CD1c-positive myeloid dendritic cell (primary cell): ENCODE data around the gene MAP2K1.
"Not testable (repeated sequence)": the region's sequence is repeated elsewhere in the genome, so short reads cannot be mapped to it uniquely, and the experiment has no call there.

Experiments
- DNase-seq: peaks from one replicate; pipeline ENCODE4 v3.0.0-alpha.2; 2016; ENCODE audit errors: extremely low spot score

MAP2K1 gene

GRCh38 chr15:66393037-66393436 lies 6.3 kb downstream of the MAP2K1 start:
- not testable (repeated sequence) for DNase-seq

GRCh38 chr15:66394472-66394871 lies 7.8 kb downstream of the MAP2K1 start:
- no peak for DNase-seq

GRCh38 chr15:66394915-66395314 lies 8.2 kb downstream of the MAP2K1 start:
- DNase-seq = no peak

GRCh38 chr15:66399276-66399675 lies 12.6 kb downstream of the MAP2K1 start:
- DNase-seq = no peak

GRCh38 chr15:66400351-66400774 lies 13.7 kb downstream of the MAP2K1 start:
- no peak for DNase-seq

GRCh38 chr15:66401130-66402021 lies 14.7 kb downstream of the MAP2K1 start:
- no peak for DNase-seq

GRCh38 chr15:66402761-66403284 lies 16.1 kb downstream of the MAP2K1 start:
- no peak for DNase-seq

- DNase-seq = no peak
These were observed 16.6 kb downstream of the MAP2K1 start for GRCh38 chr15:66403323-66403722.

- no peak for DNase-seq
These were observed 17.4 kb downstream of the MAP2K1 start for GRCh38 chr15:66404122-66404521.

GRCh38 chr15:66404532-66404931 lies 17.8 kb downstream of the MAP2K1 start:
- peak; percentile 30 for DNase-seq

- DNase-seq = no peak
These were observed 18.3 kb downstream of the MAP2K1 start for GRCh38 chr15:66405007-66405406.

- DNase-seq = no peak
These were observed 18.9 kb downstream of the MAP2K1 start for GRCh38 chr15:66405615-66406014.

- no peak for DNase-seq
These were observed 21.5 kb downstream of the MAP2K1 start for GRCh38 chr15:66408254-66408653.

- peak; percentile 29 for DNase-seq
These were observed 22.1 kb downstream of the MAP2K1 start for GRCh38 chr15:66408675-66409282.

GRCh38 chr15:66409565-66410108 lies 22.9 kb downstream of the MAP2K1 start:
- no peak for DNase-seq

- peak; percentile 68 for DNase-seq
These were observed 24.5 kb downstream of the MAP2K1 start for GRCh38 chr15:66411190-66411589.

GRCh38 chr15:66412220-66412619 lies 25.5 kb downstream of the MAP2K1 start:
- no peak for DNase-seq

GRCh38 chr15:66413579-66413978 lies 26.9 kb downstream of the MAP2K1 start:
- no peak for DNase-seq

- no peak for DNase-seq
These were observed 28.6 kb downstream of the MAP2K1 start for GRCh38 chr15:66415360-66415759.

- DNase-seq = no peak
These were observed 31.0 kb downstream of the MAP2K1 start for GRCh38 chr15:66417736-66418135.

GRCh38 chr15:66419471-66419870 lies 32.8 kb downstream of the MAP2K1 start:
- DNase-seq = no peak

- no peak for DNase-seq
These were observed 35.6 kb downstream of the MAP2K1 start for GRCh38 chr15:66422347-66422746.

- no peak for DNase-seq
These were observed 36.4 kb downstream of the MAP2K1 start for GRCh38 chr15:66423149-66423548.
